ENCODE measurements around the gene PRR30.

DNA sequence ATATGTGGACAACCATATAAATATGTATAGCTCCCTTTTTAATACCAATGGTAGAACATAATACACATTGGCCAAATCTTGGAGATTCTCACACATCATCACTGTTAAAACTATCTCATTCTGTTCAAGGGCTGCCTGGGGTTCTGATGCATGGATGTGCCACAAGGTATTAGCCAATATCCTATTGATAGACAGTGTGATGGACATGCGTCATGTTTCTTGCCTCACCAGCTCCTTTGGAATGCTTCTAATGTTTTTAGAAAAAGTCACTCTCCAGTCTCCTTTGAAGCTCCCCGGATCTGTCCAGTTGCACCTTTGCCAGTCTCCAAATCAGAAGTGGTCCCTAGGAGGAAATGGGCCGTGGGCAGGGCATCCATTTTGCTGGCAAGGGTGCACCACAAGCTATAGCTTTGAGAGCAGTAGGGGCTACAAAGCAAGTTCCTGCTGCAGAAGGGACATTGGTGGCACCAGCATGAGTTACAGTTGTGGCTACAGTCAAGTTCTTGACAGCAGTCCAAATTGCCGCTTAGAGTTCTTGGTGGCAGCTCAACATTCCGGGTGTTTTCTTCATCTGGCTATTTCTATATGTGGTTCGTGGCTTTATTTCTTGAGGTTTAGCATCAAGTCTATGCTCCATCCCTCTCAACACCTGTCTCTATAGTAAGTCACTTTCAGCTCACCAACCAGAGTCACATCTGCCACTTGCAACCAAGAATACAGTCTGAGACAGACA is 47.6 kb upstream of the PRR30 start:
- no peak for TF ChIP-seq RFX5 (IDR thresholded peaks at IDR 0.05; ENCODE audit: low read depth, low read length)
- TF ChIP-seq, protein P1, sequence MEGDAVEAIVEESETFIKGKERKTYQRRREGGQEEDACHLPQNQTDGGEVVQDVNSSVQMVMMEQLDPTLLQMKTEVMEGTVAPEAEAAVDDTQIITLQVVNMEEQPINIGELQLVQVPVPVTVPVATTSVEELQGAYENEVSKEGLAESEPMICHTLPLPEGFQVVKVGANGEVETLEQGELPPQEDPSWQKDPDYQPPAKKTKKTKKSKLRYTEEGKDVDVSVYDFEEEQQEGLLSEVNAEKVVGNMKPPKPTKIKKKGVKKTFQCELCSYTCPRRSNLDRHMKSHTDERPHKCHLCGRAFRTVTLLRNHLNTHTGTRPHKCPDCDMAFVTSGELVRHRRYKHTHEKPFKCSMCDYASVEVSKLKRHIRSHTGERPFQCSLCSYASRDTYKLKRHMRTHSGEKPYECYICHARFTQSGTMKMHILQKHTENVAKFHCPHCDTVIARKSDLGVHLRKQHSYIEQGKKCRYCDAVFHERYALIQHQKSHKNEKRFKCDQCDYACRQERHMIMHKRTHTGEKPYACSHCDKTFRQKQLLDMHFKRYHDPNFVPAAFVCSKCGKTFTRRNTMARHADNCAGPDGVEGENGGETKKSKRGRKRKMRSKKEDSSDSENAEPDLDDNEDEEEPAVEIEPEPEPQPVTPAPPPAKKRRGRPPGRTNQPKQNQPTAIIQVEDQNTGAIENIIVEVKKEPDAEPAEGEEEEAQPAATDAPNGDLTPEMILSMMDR (IDR thresholded peaks at IDR 0.05 in 2 of 3, conservative IDR thresholded peaks at IDR 0.05 in 1 of 3; ENCODE audit: control insufficient read depth in 2 of 3, extremely low read depth in 1 of 3, insufficient read depth in 1 of 3, low read depth in 3 of 3, low read length in 3 of 3): no peak
- no peak for TF ChIP-seq POLR2A (IDR thresholded peaks at IDR 0.05; ENCODE audit: low read depth, low read length)
- TF ChIP-seq POLR2AphosphoS5 (IDR thresholded peaks at IDR 0.05; ENCODE audit: low read length): no peak
- TF ChIP-seq NFIC (IDR thresholded peaks at IDR 0.05; ENCODE audit: low read depth, low read length): no peak
- TF ChIP-seq, protein P2, sequence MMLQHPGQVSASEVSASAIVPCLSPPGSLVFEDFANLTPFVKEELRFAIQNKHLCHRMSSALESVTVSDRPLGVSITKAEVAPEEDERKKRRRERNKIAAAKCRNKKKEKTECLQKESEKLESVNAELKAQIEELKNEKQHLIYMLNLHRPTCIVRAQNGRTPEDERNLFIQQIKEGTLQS (IDR thresholded peaks at IDR 0.05; ENCODE audit: borderline replicate concordance, extremely low read depth, low read depth, low read length): no peak
- no peak for TF ChIP-seq HDGF (IDR thresholded peaks at IDR 0.05)
- no peak for TF ChIP-seq NBN (IDR thresholded peaks at IDR 0.05)
- TF ChIP-seq SPI1 (IDR thresholded peaks at IDR 0.05; ENCODE audit: borderline replicate concordance, insufficient read depth, low read depth, low read length): no peak
- no peak for TF ChIP-seq YY1 (IDR thresholded peaks at IDR 0.05; ENCODE audit: low read depth, low read length)
- TF ChIP-seq ZNF274 (IDR thresholded peaks at IDR 0.05; ENCODE audit: insufficient read depth, insufficient read length): no peak
- TF ChIP-seq, protein P3, sequence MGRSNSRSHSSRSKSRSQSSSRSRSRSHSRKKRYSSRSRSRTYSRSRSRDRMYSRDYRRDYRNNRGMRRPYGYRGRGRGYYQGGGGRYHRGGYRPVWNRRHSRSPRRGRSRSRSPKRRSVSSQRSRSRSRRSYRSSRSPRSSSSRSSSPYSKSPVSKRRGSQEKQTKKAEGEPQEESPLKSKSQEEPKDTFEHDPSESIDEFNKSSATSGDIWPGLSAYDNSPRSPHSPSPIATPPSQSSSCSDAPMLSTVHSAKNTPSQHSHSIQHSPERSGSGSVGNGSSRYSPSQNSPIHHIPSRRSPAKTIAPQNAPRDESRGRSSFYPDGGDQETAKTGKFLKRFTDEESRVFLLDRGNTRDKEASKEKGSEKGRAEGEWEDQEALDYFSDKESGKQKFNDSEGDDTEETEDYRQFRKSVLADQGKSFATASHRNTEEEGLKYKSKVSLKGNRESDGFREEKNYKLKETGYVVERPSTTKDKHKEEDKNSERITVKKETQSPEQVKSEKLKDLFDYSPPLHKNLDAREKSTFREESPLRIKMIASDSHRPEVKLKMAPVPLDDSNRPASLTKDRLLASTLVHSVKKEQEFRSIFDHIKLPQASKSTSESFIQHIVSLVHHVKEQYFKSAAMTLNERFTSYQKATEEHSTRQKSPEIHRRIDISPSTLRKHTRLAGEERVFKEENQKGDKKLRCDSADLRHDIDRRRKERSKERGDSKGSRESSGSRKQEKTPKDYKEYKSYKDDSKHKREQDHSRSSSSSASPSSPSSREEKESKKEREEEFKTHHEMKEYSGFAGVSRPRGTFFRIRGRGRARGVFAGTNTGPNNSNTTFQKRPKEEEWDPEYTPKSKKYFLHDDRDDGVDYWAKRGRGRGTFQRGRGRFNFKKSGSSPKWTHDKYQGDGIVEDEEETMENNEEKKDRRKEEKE (IDR thresholded peaks at IDR 0.05): no peak
- no peak for TF ChIP-seq EP300 (IDR thresholded peaks at IDR 0.05; ENCODE audit: borderline replicate concordance in 1 of 2, control insufficient read depth in 1 of 2, low read depth in 2 of 2, low read length in 2 of 2)

Measured in GM12878 (cell line).